ENCODE results near the gene UCK2. TPM values are rescaled to one million over a fixed set of nuclear protein-coding genes. Genes with fewer than 3 reads are reported as not detected.

UCK2 gene
- total RNA-seq, 1 experiment from 2014 or later: 77.9 TPM

GRCh38 chr1:165907256-165907857 lies 79.9 kb downstream of the UCK2 start:
- no peaks in the 10 kb centered on the region for H3K27me3 ChIP-seq (ENCODE audit: insufficient read depth, low read length)
- no peak overlapping the region for H3K56ac ChIP-seq (ENCODE audit: insufficient read length, low read depth, low read length)
- H3K18ac ChIP-seq (ENCODE audit: insufficient read length, low read depth, low read length): no peak overlapping the region
- no peaks in the 10 kb centered on the region for H3K27me3 Mint-ChIP-seq (ENCODE audit: low read depth)
- H3K79me2 ChIP-seq (ENCODE audit: insufficient read depth, low read length): no peaks in the 10 kb centered on the region
- no peak overlapping the region for H4K5ac ChIP-seq (ENCODE audit: insufficient read length, low read depth, low read length)
- peak; percentile 20 for DNase-seq
- no CpG with 5 or more reads among the region's 13 CpGs for whole genome bisulfite sequencing (ENCODE audit: extremely low coverage, insufficient read length, low lambda C conversion rate)
- H4K8ac ChIP-seq (replicated peaks; ENCODE audit: insufficient read length, low read depth, low read length): no peak overlapping the region
- H4K91ac ChIP-seq (ENCODE audit: insufficient read length, low read depth, low read length): no peak overlapping the region
- no peaks in the 10 kb centered on the region for H3K23me2 ChIP-seq (ENCODE audit: insufficient read length, low read depth, low read length, poor library complexity, severe bottlenecking)
- H2BK20ac ChIP-seq (ENCODE audit: low read depth, low read length, poor library complexity, severe bottlenecking): no peak overlapping the region
- peaks cover 34 to 70% (median 54%) of the 10 kb centered on the region in 3 experiments; a peak in 6 of 7 replicates for H3K36me3 Mint-ChIP-seq (ENCODE audit: insufficient read depth in 1 of 3, low read depth in 3 of 3)
- no peak overlapping the region for H3K9ac ChIP-seq (ENCODE audit: extremely low read depth, insufficient read length, low read length)
- no peak overlapping the region for H2BK5ac ChIP-seq (ENCODE audit: insufficient read length, low read length)
- H2AFZ ChIP-seq (ENCODE audit: low read length): no peak overlapping the region
- H2BK15ac ChIP-seq (ENCODE audit: low read depth, low read length): no peak overlapping the region
- no peak overlapping the region for H3K23ac ChIP-seq (ENCODE audit: insufficient read length, low read depth, low read length)
- no peak overlapping the region; a peak in 1 of 7 replicates for H3K27ac Mint-ChIP-seq
- no peaks in the 10 kb centered on the region for H3K9me3 ChIP-seq (ENCODE audit: control insufficient read depth, low read depth, low read length)
- no peak overlapping the region for H2AK5ac ChIP-seq (ENCODE audit: insufficient read length, low read length)
- TF ChIP-seq CTCF (conservative IDR thresholded peaks at IDR 0.05): no peak
- H3K14ac ChIP-seq (ENCODE audit: insufficient read depth, low read length): no peak overlapping the region
- H3K4me3 Mint-ChIP-seq: no peak overlapping the region
- H2BK12ac ChIP-seq (ENCODE audit: insufficient read length, low read depth, low read length): no peak overlapping the region
- H3K4me2 ChIP-seq (ENCODE audit: insufficient read depth, insufficient read length, low read length): no peak overlapping the region
- H3K27ac ChIP-seq (ENCODE audit: insufficient read length, low read depth, low read length): no peak overlapping the region
- no peaks in the 10 kb centered on the region for H3K4me1 ChIP-seq (ENCODE audit: insufficient read depth, low read length)
- no peak overlapping the region for H3T11ph ChIP-seq (ENCODE audit: low read length)
- no peaks in the 10 kb centered on the region for H3K9me3 Mint-ChIP-seq
- no peaks in the 10 kb centered on the region for H3K79me1 ChIP-seq (ENCODE audit: insufficient read depth, low read depth, low read length, poor library complexity, severe bottlenecking)
- no peaks in the 10 kb centered on the region for H4K20me1 ChIP-seq (ENCODE audit: control insufficient read depth, insufficient read depth, insufficient read length)
- H3K4me1 Mint-ChIP-seq: no peaks in the 10 kb centered on the region
- no peak overlapping the region for H2BK120ac ChIP-seq (ENCODE audit: low read depth, low read length, poor library complexity, severe bottlenecking)
- H3K4ac ChIP-seq (ENCODE audit: low read depth, low read length): no peak overlapping the region
